Head of caudate nucleus (tissue), 42 donors: ENCODE data around the gene GPC6.
"Not testable (repeated sequence)": the region's sequence is repeated elsewhere in the genome, so short reads cannot be mapped to it uniquely, and the experiment has no call there.

Experiments used
- DNase-seq, 42 donors: peaks; one replicate each; pipeline versions ENCODE4 v3.0.0 to v3.0.0-alpha.2; 2020 to 2021; ENCODE audit warnings: mixed read lengths in 7 of 42
- intact Hi-C: fragments of 100-400 bp; cut with DNase I; formaldehyde crosslinking; loops from one replicate; pipeline ENCODE4 v1.15.0; 2022

GPC6 gene

GRCh38 chr13:94209117-94209516, 982.5 kb downstream of the GPC6 start:
- no peak for DNase-seq
- intact Hi-C loops: no loop called here

GRCh38 chr13:94209913-94210312, 983.3 kb downstream of the GPC6 start:
- DNase-seq, intact Hi-C loops: not testable (repeated sequence)

GRCh38 chr13:94210816-94211215, 984.2 kb downstream of the GPC6 start:
- intact Hi-C loops: no loop called here
- no peak for DNase-seq

- intact Hi-C loops: no loop called here
- DNase-seq: no peak
Measured at GRCh38 chr13:94212196-94212595, 985.6 kb downstream of the GPC6 start.

- intact Hi-C loops: no loop called here
- DNase-seq: no peak
Measured at GRCh38 chr13:94214121-94214520, 987.5 kb downstream of the GPC6 start.

GRCh38 chr13:94214975-94215374, 988.4 kb downstream of the GPC6 start:
- no peak for DNase-seq
- intact Hi-C loops: no loop called here

GRCh38 chr13:94216476-94216875, 989.9 kb downstream of the GPC6 start:
- intact Hi-C loops: no loop called here
- no peak for DNase-seq

- intact Hi-C loops: no loop called here
- no peak for DNase-seq
Measured at GRCh38 chr13:94217370-94217769, 990.8 kb downstream of the GPC6 start.

- no peak for DNase-seq
- intact Hi-C loops: no loop called here
Measured at GRCh38 chr13:94218537-94218936, 991.9 kb downstream of the GPC6 start.

- no peak for DNase-seq
- intact Hi-C loops: no loop called here
Measured at GRCh38 chr13:94218951-94219350, 992.3 kb downstream of the GPC6 start.

- DNase-seq: no peak
- intact Hi-C loops: no loop called here
Measured at GRCh38 chr13:94224670-94225069, 998.1 kb downstream of the GPC6 start.

GRCh38 chr13:94227255-94227879, 1000.8 kb downstream of the GPC6 start:
- no peak for DNase-seq
- intact Hi-C loops: no loop called here

GRCh38 chr13:94228763-94229162, 1002.2 kb downstream of the GPC6 start:
- DNase-seq: no peak
- intact Hi-C loops: no loop called here

GRCh38 chr13:94232161-94232950, 1005.7 kb downstream of the GPC6 start:
- DNase-seq: peak in 1 of 42 donors; percentile 10
- intact Hi-C loops: no loop called here

- intact Hi-C loops: no loop called here
- no peak for DNase-seq
Measured at GRCh38 chr13:94232956-94233355, 1006.3 kb downstream of the GPC6 start.

- DNase-seq: peak in 33 of 42 donors; percentile 8 to 78 (median 39)
Measured at GRCh38 chr13:94233401-94233800, 1006.8 kb downstream of the GPC6 start.

GRCh38 chr13:94233837-94234236, 1007.2 kb downstream of the GPC6 start:
- intact Hi-C loops: no loop called here
- no peak for DNase-seq

More at GRCh38 chr13:94233401-94233800, 1006.8 kb downstream of the GPC6 start:
- intact Hi-C loops: no loop called here

GRCh38 chr13:94234738-94235137, 1008.1 kb downstream of the GPC6 start:
- intact Hi-C loops: no loop called here
- DNase-seq: no peak

- no peak for DNase-seq
- intact Hi-C loops: no loop called here
Measured at GRCh38 chr13:94236132-94236531, 1009.5 kb downstream of the GPC6 start.

GRCh38 chr13:94236872-94237271, 1010.3 kb downstream of the GPC6 start:
- intact Hi-C loops: no loop called here
- no peak for DNase-seq

GRCh38 chr13:94239135-94239534, 1012.5 kb downstream of the GPC6 start:
- intact Hi-C loops: no loop called here
- DNase-seq: peak in 5 of 42 donors; percentile 11 to 46 (median 39)
